Mononuclear cell (primary cell): ENCODE data around the gene CLEC5A. TPM values are rescaled to one million over a fixed set of nuclear protein-coding genes. Genes with fewer than 3 reads are reported as not detected.

Source experiments
- H3K27me3 ChIP-seq: 2 replicates; pipeline ENCODE4 v1.6.0; 2011; ENCODE audit warnings: low read length, control low read depth; ENCODE audit not compliant: insufficient read depth
- H3K4me1 ChIP-seq: 2 replicates; pipeline ENCODE4 v1.5.1; 2011; ENCODE audit warnings: mild to moderate bottlenecking, low read length, control low read depth; ENCODE audit not compliant: insufficient read depth
- H3K4me3 ChIP-seq: 2 replicates; pipeline ENCODE4 v1.5.1; 2011; ENCODE audit warnings: mild to moderate bottlenecking, low read length, moderate library complexity
- H3K9me3 ChIP-seq: 2 replicates; pipeline ENCODE4 v1.5.1; 2011; ENCODE audit warnings: low read depth, mild to moderate bottlenecking, control low read depth, low read length
- total RNA-seq: library from RNA; depleted of rRNA; stranded (reverse); fragments of >200 nt; gene quantifications from one replicate; pipeline ENCODE4 v1.2.3, GENCODE V29; 2012

Gene CLEC5A
- total RNA-seq, 1 donor: 3.6 TPM

DNA sequence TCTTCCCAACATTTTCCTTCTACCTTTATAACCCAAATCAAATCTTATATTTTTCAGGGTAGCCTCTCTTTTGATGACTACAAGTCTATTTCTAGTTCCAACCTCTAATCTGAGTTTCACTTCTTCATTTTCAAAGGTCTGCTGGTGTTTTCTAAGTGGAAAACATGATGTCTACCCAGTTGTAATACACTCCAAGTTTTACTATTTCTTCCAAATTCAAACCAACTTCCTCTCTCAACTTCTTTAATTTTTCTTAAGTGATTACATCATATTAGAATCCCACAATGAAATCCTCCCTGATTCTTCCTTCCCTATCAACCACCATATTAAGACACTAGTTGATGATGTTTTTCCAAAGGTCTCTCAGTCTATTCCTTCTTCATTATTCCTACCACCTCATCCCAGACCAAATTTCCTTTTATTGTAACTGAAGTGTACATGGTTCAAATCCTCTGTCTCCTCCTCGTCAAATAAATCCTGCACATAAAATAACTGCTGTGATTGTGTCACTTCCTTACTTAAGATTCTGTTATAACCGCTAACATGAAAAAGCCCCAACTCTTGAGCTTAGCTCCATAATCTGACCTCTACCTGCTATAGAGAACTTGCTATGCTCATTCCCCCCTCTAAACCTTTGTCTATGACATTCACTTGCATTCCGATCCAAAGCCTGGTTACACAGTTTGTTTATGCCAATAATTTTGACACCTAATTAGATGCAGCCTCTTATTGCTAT is 14.1 kb upstream of the CLEC5A start:
- no peaks in the 10 kb centered on the region for H3K27me3 ChIP-seq
- no peak overlapping the region for H3K4me3 ChIP-seq
- no peaks in the 10 kb centered on the region for H3K9me3 ChIP-seq
- peaks cover 31% of the 10 kb centered on the region for H3K4me1 ChIP-seq

DNA sequence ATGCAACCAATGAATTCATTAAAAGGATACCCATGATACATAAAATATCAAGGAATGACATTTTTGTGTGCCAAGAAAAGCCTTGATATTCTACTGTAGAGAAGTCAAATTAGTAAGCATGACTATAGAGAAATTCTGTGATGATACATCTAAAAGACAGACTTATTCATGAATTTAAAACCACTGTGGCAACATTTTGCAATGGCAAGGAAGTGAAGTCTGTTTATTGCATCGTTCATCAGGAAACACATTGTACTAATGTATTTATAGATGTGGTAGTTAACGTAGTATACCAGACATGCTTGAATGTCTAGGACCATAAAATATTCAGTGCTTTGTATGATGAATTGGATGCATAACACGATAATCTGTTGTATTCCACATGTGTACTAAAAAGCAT is 9.3 kb upstream of the CLEC5A start:
- Histone ChIP-seq H3K9me3 (no peaks in the 10 kb centered on the region), H3K27me3 (no peaks in the 10 kb centered on the region), H3K4me1 (peaks cover 58% of the 10 kb centered on the region), H3K4me3 (no peak overlapping the region)

DNA sequence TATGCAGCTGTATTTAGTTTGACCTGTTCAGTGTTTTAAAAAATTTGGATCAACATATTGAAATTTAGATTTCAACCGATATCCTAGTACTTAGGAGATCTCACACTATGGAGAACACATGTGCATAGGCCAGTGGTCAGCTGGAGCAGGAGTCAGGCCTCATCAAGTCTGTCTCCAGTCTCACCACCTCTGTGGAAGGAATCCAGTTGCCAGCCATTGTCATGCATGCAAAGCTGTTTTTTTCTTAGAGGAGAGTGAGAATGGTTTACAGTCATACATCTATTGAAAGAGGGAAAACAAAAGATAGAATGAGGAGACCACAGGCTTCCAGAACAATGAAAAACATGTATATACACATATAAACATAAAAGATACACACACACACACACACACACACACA is 7.6 kb upstream of the CLEC5A start:
- Histone ChIP-seq H3K27me3 (no peaks in the 10 kb centered on the region), H3K9me3 (no peaks in the 10 kb centered on the region), H3K4me3 (no peak overlapping the region), H3K4me1 (peaks cover 54% of the 10 kb centered on the region)

DNA sequence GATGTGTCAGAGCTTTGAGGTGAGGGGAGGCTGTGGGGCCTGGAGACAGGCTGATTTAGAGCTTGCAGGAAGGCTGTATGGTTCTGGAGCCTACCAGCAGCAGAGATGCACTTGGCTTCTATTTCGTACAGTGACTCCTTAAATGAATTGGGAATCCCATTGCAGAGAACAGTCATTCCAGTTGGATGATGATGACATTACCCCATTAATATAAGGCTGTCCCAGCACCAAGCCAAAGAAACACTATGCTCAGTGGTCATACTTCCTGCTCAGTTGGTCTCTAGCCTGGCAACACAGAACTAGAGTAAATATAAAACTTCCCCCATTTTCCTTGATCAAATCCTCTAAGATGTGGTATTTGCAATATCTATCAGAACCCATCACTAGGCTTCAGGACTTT is 5.7 kb upstream of the CLEC5A start:
- Histone ChIP-seq H3K9me3 (no peaks in the 10 kb centered on the region), H3K4me3 (no peak overlapping the region), H3K27me3 (no peaks in the 10 kb centered on the region), H3K4me1 (peaks cover 59% of the 10 kb centered on the region)

DNA sequence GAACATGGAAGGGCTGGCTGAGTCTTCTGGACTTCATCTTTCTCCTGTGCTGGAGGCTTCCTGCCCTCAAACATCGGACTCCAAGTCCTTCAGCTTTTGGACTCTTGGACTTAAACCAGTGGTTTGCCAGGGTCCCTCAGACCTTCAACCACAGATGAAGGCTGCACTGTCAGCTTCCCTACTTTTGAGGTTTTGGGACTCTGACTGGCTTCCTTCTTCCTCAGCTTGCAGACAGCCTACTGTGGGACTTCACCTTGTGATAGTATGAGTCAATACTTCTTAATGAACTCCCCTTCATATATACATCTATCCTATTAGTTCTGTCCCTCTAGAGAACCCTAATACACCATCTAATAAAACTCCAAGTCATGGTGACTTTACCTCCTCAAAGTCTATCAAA is 4.0 kb upstream of the CLEC5A start:
- Histone ChIP-seq H3K27me3 (no peaks in the 10 kb centered on the region), H3K4me1 (peaks cover 67% of the 10 kb centered on the region), H3K9me3 (no peaks in the 10 kb centered on the region), H3K4me3 (no peak overlapping the region)

DNA sequence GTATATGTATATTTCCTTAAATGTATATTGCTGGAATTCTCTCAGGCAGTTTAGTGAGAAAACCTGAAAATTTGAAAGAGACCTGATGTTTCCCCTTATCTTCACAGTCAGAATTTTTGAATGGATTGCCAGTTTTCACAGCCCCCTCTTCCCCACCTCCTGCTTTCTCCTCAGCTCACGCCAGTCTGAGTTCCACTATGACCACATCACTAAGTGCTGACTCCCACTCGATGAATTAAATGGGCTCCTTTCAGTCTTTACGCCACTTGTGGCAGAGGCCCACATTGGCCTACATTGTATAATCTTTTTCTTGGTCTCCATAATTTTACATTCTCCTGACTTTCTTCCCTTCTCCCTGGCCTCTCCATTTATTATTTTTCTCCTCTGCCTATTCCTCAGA is 3.1 kb upstream of the CLEC5A start:
- Histone ChIP-seq H3K4me3 (no peak overlapping the region), H3K9me3 (no peaks in the 10 kb centered on the region), H3K4me1 (peaks cover 69% of the 10 kb centered on the region), H3K27me3 (no peaks in the 10 kb centered on the region)

DNA sequence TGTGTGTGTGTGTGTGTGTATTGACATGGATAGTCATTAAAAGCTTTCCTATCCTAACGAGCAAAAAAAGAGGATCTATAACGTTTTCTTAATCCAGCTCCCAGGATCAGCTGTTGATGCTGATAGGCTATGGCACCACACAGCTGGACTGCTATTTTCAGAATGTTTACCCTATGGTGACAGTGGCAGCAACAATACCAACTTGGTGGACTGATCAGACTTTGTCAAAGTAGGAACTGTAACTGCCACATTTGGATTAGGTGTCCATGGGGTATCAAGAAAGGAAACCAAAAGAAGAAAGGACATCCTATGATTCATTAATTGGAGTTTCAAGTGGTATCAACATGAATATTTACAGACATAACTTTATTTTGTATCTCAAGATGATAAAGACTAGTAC is 2.7 kb upstream of the CLEC5A start:
- H3K4me3 ChIP-seq: no peak overlapping the region
- H3K4me1 ChIP-seq: peaks cover 69% of the 10 kb centered on the region
- H3K27me3 ChIP-seq: no peaks in the 10 kb centered on the region
- H3K9me3 ChIP-seq: no peaks in the 10 kb centered on the region

DNA sequence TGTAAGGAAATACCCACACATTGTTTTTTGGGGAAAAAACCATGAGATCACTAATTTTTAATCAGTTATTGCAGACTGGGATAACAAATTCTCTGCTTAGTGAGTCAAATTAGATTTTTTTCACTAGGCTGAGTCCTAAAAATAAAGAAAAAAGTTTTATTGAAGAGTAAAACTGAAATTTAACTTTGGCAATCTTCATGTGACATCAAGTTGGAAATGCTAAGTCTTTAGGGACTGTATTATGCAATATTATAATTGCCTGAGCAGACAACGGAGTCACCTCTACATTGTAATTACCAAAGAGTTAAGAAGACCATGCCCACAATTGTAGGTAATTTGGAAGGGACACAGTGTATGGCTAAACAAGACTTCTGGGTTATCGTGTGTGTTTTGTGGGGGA is 2.2 kb upstream of the CLEC5A start:
- Histone ChIP-seq H3K9me3 (no peaks in the 10 kb centered on the region), H3K27me3 (no peaks in the 10 kb centered on the region), H3K4me1 (peaks cover 69% of the 10 kb centered on the region), H3K4me3 (no peak overlapping the region)

DNA sequence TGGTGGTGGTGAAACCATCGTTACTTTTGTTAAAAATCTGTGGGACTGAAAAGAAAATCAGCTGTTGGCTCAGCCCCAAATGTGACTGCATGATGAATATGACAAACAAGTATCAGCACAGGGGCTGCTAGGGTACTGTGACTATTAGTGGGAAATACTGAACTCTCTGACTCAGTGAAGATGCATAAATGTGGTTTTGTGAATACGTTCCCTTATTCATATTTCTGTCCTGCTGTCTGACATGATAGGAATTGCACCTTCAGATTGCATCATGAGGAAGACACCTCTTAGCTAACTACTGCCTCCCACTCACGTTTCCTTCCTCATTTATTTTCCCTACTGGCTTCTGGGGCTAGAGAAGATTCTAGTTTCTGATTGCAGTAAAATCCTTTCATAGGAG is 1.4 kb downstream of the CLEC5A start:
- no peak overlapping the region for H3K4me3 ChIP-seq
- H3K9me3 ChIP-seq: peaks cover 18% of the 10 kb centered on the region
- no peaks in the 10 kb centered on the region for H3K27me3 ChIP-seq
- peaks cover 47% of the 10 kb centered on the region for H3K4me1 ChIP-seq

DNA sequence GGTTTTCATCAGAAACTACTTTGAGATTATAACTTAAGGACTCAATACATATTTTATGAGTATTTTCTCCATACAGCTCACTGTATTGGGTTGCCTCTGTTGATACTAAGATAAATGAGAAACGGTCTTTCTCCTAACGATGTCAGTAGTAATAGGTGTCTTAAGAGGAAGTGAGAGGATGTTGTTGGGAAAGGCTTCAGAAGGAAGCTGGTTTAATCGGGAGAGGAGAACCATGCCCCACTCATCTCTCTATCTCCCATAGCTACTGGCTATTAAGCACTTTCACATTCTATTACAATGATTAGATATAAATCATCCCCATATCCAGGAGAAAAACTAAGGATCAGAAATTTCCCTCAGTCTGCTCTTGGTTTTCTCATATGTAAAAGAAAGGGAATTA is 2.0 kb downstream of the CLEC5A start:
- no peak overlapping the region for H3K4me3 ChIP-seq
- peaks cover 22% of the 10 kb centered on the region for H3K9me3 ChIP-seq
- H3K27me3 ChIP-seq: no peaks in the 10 kb centered on the region
- peaks cover 46% of the 10 kb centered on the region for H3K4me1 ChIP-seq

DNA sequence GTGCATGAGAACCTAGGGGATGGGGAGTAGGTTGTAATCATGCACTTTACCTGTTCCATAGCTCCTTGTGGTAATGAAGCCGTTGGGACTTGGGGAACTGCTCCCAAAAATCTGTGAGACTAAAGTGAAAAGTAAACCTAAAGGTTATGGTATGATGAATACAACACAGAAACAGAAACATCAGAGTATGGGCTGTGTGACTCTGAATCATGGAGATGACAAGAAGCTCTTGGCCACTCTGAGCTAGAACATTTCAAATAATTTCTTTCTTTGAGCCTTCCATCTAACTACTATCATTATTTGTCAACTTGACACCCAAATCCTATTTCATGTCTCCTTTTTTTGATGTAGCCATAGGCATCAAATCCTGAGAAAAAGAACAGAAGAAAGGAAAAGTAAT is 2.9 kb downstream of the CLEC5A start:
- H3K9me3 ChIP-seq: peaks cover 22% of the 10 kb centered on the region
- no peak overlapping the region for H3K4me3 ChIP-seq
- peaks cover 39% of the 10 kb centered on the region for H3K4me1 ChIP-seq
- no peaks in the 10 kb centered on the region for H3K27me3 ChIP-seq

DNA sequence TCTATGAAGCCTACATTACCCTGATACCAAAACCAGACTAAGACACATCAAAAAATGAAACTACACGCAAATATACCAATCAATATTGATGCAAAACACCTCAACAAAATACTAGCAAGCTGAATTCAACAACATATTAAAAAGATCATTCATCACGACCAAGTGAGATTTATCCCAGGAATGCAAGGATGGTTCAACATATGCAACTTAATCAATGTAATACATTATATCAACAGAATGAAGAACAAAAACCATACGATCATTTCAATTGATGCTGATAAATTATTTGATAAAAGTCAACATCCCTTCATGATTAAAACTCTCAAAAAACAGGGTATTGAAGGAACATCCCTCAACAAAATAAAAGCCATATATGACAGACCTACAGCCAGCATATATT is 5.7 kb downstream of the CLEC5A start:
- peaks cover 30% of the 10 kb centered on the region for H3K4me1 ChIP-seq

DNA sequence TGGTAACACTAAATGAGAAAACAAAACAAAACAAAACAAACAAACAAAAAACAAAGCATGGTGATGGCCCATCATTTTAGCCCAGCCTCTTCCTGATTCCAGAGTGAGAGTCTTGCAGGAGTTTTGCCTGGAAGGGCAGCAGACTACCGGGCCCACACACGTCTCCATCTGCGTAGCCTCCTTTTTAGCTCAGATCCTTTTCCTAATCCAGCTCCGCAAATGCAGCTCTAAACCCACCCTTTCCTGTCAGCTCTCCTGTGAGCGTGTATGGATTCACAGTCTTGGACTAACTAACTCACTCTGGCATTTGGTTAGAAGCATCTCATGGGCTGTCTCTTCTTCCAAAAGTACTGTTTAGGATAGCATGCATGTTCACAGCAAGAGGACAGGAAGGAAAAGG is 16.6 kb downstream of the CLEC5A start:
- no peak overlapping the region for H3K4me3 ChIP-seq
- peaks cover 37% of the 10 kb centered on the region for H3K4me1 ChIP-seq
- H3K27me3 ChIP-seq: no peaks in the 10 kb centered on the region
- no peaks in the 10 kb centered on the region for H3K9me3 ChIP-seq

More for the DNA sequence above, 5.7 kb downstream of the CLEC5A start:
- no peak overlapping the region for H3K4me3 ChIP-seq
- H3K9me3 ChIP-seq: peaks cover 22% of the 10 kb centered on the region
- no peaks in the 10 kb centered on the region for H3K27me3 ChIP-seq

DNA sequence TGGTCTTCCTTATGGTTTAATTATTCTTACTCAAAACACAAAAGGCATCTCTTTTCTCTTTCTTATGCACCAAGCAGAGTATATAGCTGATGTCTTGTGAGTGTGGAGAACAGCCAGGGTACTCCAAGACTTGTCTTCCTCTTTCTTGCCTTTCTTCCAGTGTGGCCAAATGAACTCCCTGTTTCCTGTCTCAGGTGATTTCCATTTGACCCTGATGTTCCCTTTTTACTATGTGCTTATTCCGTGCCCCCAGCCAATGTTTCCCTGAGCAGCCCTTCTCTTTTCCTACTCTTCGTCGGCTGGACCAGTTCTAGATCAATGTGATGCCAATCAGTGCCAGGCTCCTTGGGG is 18.0 kb downstream of the CLEC5A start:
- no peaks in the 10 kb centered on the region for H3K9me3 ChIP-seq
- H3K27me3 ChIP-seq: no peaks in the 10 kb centered on the region
- peaks cover 37% of the 10 kb centered on the region for H3K4me1 ChIP-seq
- H3K4me3 ChIP-seq: no peak overlapping the region

DNA sequence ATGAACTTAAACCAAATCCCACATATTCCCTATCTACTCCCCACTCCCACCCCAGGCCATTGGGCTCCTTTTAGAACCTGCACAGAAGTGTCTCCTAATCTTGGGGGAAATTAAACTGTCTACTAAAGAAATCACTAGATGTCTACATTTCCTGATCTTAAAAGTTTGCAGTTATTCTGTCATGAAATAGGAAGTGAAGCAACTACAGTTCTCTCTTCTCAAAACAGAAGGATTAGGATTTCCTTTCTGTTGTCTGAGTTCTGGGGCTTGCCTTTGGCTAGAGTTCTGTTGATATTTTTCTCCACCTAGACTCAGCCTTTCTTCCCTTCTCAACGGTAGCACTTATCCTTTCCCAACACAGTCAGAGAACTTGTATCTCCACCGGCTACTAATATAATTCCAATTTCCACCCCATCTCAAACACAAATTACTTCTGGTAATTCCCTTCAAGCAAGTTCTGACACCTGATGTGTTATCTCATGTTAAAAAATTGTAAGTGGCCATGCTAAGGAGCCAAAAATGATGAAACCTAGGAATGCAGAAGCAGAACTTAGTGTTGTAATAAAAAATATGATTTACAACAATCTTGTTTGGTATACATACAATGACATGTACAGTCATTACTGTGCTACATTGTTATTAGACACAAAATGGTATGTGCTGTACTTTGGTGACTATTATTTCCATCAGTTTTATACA is 18.5 kb downstream of the CLEC5A start:
- Histone ChIP-seq H3K4me3 (no peak overlapping the region), H3K27me3 (no peaks in the 10 kb centered on the region), H3K9me3 (no peaks in the 10 kb centered on the region), H3K4me1 (peaks cover 37% of the 10 kb centered on the region)

DNA sequence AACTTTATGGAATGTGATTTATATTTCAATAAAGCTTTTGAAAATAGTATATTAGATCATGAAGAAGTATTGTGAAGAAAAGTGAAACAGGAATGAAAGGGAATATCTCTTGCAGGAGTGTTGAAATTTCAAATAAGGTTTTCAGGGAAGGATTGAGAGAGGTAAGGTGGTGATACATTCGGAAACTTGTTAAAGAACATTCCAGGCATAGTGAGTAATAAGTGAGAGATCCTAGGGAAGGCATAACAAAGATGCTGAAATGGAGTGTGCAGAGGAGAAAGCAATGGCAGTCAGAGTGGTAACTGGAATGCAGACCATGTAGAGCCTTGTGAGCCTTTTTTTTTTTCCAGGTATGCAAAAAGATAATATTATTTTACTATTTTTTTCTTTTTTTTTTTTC is 26.5 kb downstream of the CLEC5A start:
- H3K27me3 ChIP-seq: no peaks in the 10 kb centered on the region
- peaks cover 9% of the 10 kb centered on the region for H3K4me1 ChIP-seq
- H3K9me3 ChIP-seq: no peaks in the 10 kb centered on the region
- H3K4me3 ChIP-seq: no peak overlapping the region
